HCT116 (cell line): ENCODE measurements around the gene ZSCAN5B. TPM values are rescaled to one million over a fixed set of nuclear protein-coding genes. Genes with fewer than 3 reads are reported as not detected.

Source experiments
- ATAC-seq: fragments of 200-7000 bp; cut with Tn5 transposase; 2 replicates; pipeline ENCODE4 v1.9.1; 2020; ENCODE audit warnings: mild to moderate bottlenecking, moderate library complexity
- BruUV-seq: library from RNA; stranded (reverse); fragments of 400-500 nt; replicated peaks from 2 replicates; lab custom pipeline; 2021; lab: Mats Ljungman, UMichigan
- CTCF ChIA-PET: fragments of 300-600 bp; sonication (Branson Sonifier 250); formaldehyde crosslinking; loops from one replicate; lab custom pipeline; 2021; ENCODE audit warnings: antibody characterized with exemption; lab: Charles Lee
- POLR2A ChIA-PET: fragments of 300-600, 350-600 bp; sonication (Branson Sonifier 250); formaldehyde crosslinking; loops from one replicate; lab custom pipeline; 2021; ENCODE audit warnings: antibody characterized with exemption; lab: Charles Lee
- RAD21 ChIA-PET, 2 experiments: fragments of 300-600 bp; sonication (Branson Sonifier 250); formaldehyde crosslinking; loops; one replicate each; lab custom pipeline; 2023; ENCODE audit warnings: low total read pairs in 2 of 2; ENCODE audit not compliant: uncharacterized antibody in 2 of 2, unreplicated experiment in 2 of 2, low non-redundant PET in 1 of 2; lab: Charles Lee
- DNase-seq: peaks from one replicate; pipeline ENCODE4 v3.0.0-alpha.2; 2010; ENCODE audit warnings: low read depth, low spot score
- H2AFZ ChIP-seq: fragments of 200-600 bp; shearing (Covaris generic), sonication (generic); 2 replicates; pipeline ENCODE4 v1.6.1; 2017; ENCODE audit warnings: low read depth, mixed run types, mixed read lengths, antibody characterized with exemption, low read length; ENCODE audit not compliant: poor library complexity, severe bottlenecking
- H3K27ac ChIP-seq: 2 replicates; pipeline ENCODE4 v1.5.1; 2012; ENCODE audit warnings: low read depth, low read length
- H3K27me3 ChIP-seq: fragments of 200-600 bp; sonication (generic); 2 replicates; pipeline ENCODE4 v1.6.1; 2016; ENCODE audit warnings: mixed run types, low read length, mixed read lengths; ENCODE audit not compliant: insufficient read depth
- H3K36me3 ChIP-seq, 2 experiments: fragments of 200-500 bp in 1 of 2; fragments of 200-600 bp in 1 of 2; sonication (Bioruptor generic) in 1 of 2; sonication (generic) in 1 of 2; 2 replicates each; pipeline versions ENCODE4 v1.5.1 to v1.6.1; 2014 to 2016; ENCODE audit warnings: low read length in 2 of 2, inconsistent platforms in 1 of 2, mixed read lengths in 1 of 2, mixed run types in 1 of 2; ENCODE audit not compliant: insufficient read depth in 2 of 2, control insufficient read depth in 1 of 2
- H3K4me1 ChIP-seq, 2 experiments: fragments of 200-600 bp in 1 of 2; sonication (generic) in 1 of 2; 2 replicates each; pipeline versions ENCODE4 v1.5.1 to v1.6.1; 2012 to 2017; ENCODE audit warnings: low read length in 2 of 2, inconsistent platforms in 1 of 2, mild to moderate bottlenecking in 1 of 2, mixed read lengths in 1 of 2, mixed run types in 1 of 2, moderate library complexity in 1 of 2; ENCODE audit not compliant: insufficient read depth in 2 of 2, control insufficient read depth in 1 of 2
- H3K4me2 ChIP-seq: fragments of 200-600 bp; sonication (generic); 2 replicates; pipeline ENCODE4 v1.6.1; 2017; ENCODE audit warnings: mixed run types, low read length, mixed read lengths
- H3K4me3 ChIP-seq, 2 experiments: fragments of 200-600 bp in 1 of 2; sonication (generic) in 1 of 2; replicated peaks in 1 of 2; 2 replicates each; pipeline ENCODE4 v1.5.1; 2011 to 2016; ENCODE audit warnings: low read length in 2 of 2, control low read depth in 1 of 2, low read depth in 1 of 2, mild to moderate bottlenecking in 1 of 2, mixed read lengths in 1 of 2, mixed run types in 1 of 2
- H3K79me2 ChIP-seq: fragments of 200-600 bp; sonication (generic); 2 replicates; pipeline ENCODE4 v1.6.1; 2017; ENCODE audit warnings: mild to moderate bottlenecking, mixed run types, low read length, moderate library complexity, mixed read lengths; ENCODE audit not compliant: insufficient read depth
- H3K9ac ChIP-seq: fragments of 200-600 bp; sonication (generic); 2 replicates; pipeline ENCODE4 v1.6.1; 2016; ENCODE audit warnings: low read length, mixed read lengths
- H3K9me2 ChIP-seq: fragments of 200-600 bp; sonication (generic), shearing (Covaris generic); 2 replicates; pipeline ENCODE4 v1.6.1; 2017; ENCODE audit warnings: mixed run types, mild to moderate bottlenecking, moderate library complexity; ENCODE audit not compliant: insufficient read depth
- H3K9me3 ChIP-seq, 2 experiments: fragments of 200-500 bp in 1 of 2; fragments of 200-600 bp in 1 of 2; sonication (Bioruptor generic) in 1 of 2; sonication (generic) in 1 of 2; 2 replicates each; pipeline ENCODE4 v1.6.1; 2014 to 2017; ENCODE audit warnings: low read length in 2 of 2, mixed read lengths in 2 of 2, inconsistent platforms in 1 of 2, low read depth in 1 of 2, mild to moderate bottlenecking in 1 of 2, mixed run types in 1 of 2, moderate library complexity in 1 of 2; ENCODE audit not compliant: control insufficient read depth in 1 of 2, insufficient read depth in 1 of 2
- H4K20me1 ChIP-seq: fragments of 200-600 bp; sonication (generic), shearing (Covaris generic); 2 replicates; pipeline ENCODE4 v1.6.1; 2017; ENCODE audit warnings: mixed run types, mild to moderate bottlenecking, moderate library complexity; ENCODE audit not compliant: insufficient read depth
- CBX3 ChIP-seq: IDR thresholded peaks from 2 replicates; pipeline ENCODE4 v1.6.1; 2012; ENCODE audit warnings: low read depth
- CEBPB ChIP-seq: IDR thresholded peaks from 2 replicates; pipeline ENCODE4 v1.6.1; 2012; ENCODE audit warnings: low read depth
- EGR1 ChIP-seq: IDR thresholded peaks from 2 replicates; pipeline ENCODE4 v1.6.1; 2012; ENCODE audit warnings: low read depth
- ELF1 ChIP-seq: IDR thresholded peaks from 2 replicates; pipeline ENCODE4 v1.6.1; 2012; ENCODE audit warnings: low read depth, borderline replicate concordance
- EZH2 ChIP-seq: fragments of 200-600 bp; sonication (generic); IDR thresholded peaks from 2 replicates; pipeline ENCODE4 v1.6.1; 2017; ENCODE audit warnings: antibody characterized with exemption, mixed run types
- FOSL1 ChIP-seq: IDR thresholded peaks from 2 replicates; pipeline ENCODE4 v1.6.1; 2012; ENCODE audit warnings: low read depth
- POLR2A ChIP-seq: IDR thresholded peaks from 2 replicates; pipeline ENCODE4 v1.7.0; 2011; ENCODE audit warnings: borderline replicate concordance; ENCODE audit not compliant: insufficient read depth, insufficient read length; ENCODE audit errors: extremely low read depth
- POLR2AphosphoS5 ChIP-seq: IDR thresholded peaks from 2 replicates; pipeline ENCODE4 v1.6.1; 2011; ENCODE audit warnings: mild to moderate bottlenecking, low read depth, low read length, moderate library complexity
- TCF7L2 ChIP-seq: IDR thresholded peaks from 2 replicates; pipeline ENCODE4 v1.7.0; 2011; ENCODE audit warnings: borderline replicate concordance, inconsistent platforms; ENCODE audit not compliant: insufficient read depth, insufficient read length; ENCODE audit errors: extremely low read depth
- YY1 ChIP-seq: IDR thresholded peaks from 2 replicates; pipeline ENCODE4 v1.6.1; 2011; ENCODE audit warnings: low read length, low read depth, moderate library complexity, mild to moderate bottlenecking; ENCODE audit not compliant: insufficient replicate concordance; ENCODE audit errors: extremely low read depth
- ZFX ChIP-seq: fragments of 450-650 bp; IDR thresholded peaks from 2 replicates; pipeline ENCODE4 v1.6.1; 2017
- ZNF274 ChIP-seq: fragments of 200-500 bp; sonication (Bioruptor generic); IDR thresholded peaks from 2 replicates; pipeline ENCODE4 v1.6.1; 2014; ENCODE audit warnings: mild to moderate bottlenecking, low read depth, low read length, inconsistent platforms
- intact Hi-C: fragments of 100-400 bp; cut with micrococcal nuclease; formaldehyde crosslinking; loops from 2 replicates; pipeline ENCODE4 v1.10.0; 2022
- total RNA-seq: library from RNA; stranded (reverse); gene quantifications from one replicate; pipeline ENCODE4 v1.2.1, GENCODE V29; 2021; ENCODE audit not compliant: unreplicated experiment
- TF ChIP-seq, protein P1 (sequence below): IDR thresholded peaks from 2 replicates; pipeline ENCODE4 v1.6.1; 2012; ENCODE audit warnings: low read depth

Gene ZSCAN5B
- total RNA-seq, 1 experiment from 2014 or later: not detected

DNA sequence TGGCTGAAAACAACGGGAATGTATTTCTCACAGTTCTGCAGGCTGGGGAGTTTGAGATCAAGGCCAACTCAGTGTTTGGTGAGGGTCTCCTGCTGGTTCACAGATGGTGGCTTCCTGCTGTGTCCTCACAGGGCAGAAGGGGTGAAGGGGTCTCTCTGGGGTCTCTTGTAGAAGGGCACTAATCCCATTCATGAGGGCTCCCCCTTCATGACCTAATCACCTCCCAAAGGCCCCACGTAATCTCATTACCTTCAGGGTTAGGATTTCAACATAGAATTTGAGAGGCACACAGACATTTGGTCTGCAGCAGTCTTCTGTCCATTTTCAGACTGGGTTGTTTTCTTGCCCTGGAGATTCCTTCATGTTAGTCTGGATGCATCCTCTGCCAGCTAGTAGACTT lies 44.9 kb downstream of the ZSCAN5B start:
- no peaks in the 10 kb centered on the region for H3K4me1 ChIP-seq
- H3K36me3 ChIP-seq: 0 out of 4 replicates have a peak, but pooled peaks cover 0 to 2% of the 10 kb centered on the region in 2 experiments
- H3K9me2 ChIP-seq: no peaks in the 10 kb centered on the region
- no peaks in the 10 kb centered on the region for H4K20me1 ChIP-seq
- H3K4me3 ChIP-seq: no peak overlapping the region
- H3K9me3 ChIP-seq: no peaks in the 10 kb centered on the region
- no peak for TF ChIP-seq ZNF274
- no peak for TF ChIP-seq FOSL1
- TF ChIP-seq POLR2AphosphoS5: no peak
- no peak for TF ChIP-seq EGR1
- TF ChIP-seq, protein P1, sequence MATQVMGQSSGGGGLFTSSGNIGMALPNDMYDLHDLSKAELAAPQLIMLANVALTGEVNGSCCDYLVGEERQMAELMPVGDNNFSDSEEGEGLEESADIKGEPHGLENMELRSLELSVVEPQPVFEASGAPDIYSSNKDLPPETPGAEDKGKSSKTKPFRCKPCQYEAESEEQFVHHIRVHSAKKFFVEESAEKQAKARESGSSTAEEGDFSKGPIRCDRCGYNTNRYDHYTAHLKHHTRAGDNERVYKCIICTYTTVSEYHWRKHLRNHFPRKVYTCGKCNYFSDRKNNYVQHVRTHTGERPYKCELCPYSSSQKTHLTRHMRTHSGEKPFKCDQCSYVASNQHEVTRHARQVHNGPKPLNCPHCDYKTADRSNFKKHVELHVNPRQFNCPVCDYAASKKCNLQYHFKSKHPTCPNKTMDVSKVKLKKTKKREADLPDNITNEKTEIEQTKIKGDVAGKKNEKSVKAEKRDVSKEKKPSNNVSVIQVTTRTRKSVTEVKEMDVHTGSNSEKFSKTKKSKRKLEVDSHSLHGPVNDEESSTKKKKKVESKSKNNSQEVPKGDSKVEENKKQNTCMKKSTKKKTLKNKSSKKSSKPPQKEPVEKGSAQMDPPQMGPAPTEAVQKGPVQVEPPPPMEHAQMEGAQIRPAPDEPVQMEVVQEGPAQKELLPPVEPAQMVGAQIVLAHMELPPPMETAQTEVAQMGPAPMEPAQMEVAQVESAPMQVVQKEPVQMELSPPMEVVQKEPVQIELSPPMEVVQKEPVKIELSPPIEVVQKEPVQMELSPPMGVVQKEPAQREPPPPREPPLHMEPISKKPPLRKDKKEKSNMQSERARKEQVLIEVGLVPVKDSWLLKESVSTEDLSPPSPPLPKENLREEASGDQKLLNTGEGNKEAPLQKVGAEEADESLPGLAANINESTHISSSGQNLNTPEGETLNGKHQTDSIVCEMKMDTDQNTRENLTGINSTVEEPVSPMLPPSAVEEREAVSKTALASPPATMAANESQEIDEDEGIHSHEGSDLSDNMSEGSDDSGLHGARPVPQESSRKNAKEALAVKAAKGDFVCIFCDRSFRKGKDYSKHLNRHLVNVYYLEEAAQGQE: no peak
- no peak for TF ChIP-seq ZFX
- no peak for TF ChIP-seq YY1
- no peak for TF ChIP-seq EZH2
- no peak for TF ChIP-seq TCF7L2
- no peak for TF ChIP-seq CEBPB
- no peak for TF ChIP-seq ELF1
- no peak for TF ChIP-seq POLR2A
- TF ChIP-seq CBX3: no peak
- CTCF ChIA-PET: no interaction called here
- no peak overlapping the region for H3K9ac ChIP-seq
- no peak overlapping the region for H3K27ac ChIP-seq
- ATAC-seq: no peak
- no peaks in the 10 kb centered on the region for H3K27me3 ChIP-seq
- POLR2A ChIA-PET: no interaction called here
- no peak for DNase-seq
- no TSS peak for BruUV-seq
- H2AFZ ChIP-seq: no peak overlapping the region
- intact Hi-C loops: no loop called here
- no peak overlapping the region for H3K4me2 ChIP-seq
- RAD21 ChIA-PET: no interaction called here
- H3K79me2 ChIP-seq: no peaks in the 10 kb centered on the region
